NCI-H748 treated with DMSO at 0.1 percent for 48 hours (cell line): ENCODE results near the gene SP7.
A peak's percentile ranks its signal among the peaks of the same experiment; 100 is the strongest.
"Not testable (repeated sequence)": the region's sequence is repeated elsewhere in the genome, so short reads cannot be mapped to it uniquely, and the experiment has no call there.

ENCODE experiments used
- DNase-seq: peaks from one replicate; lab custom pipeline; 2025; lab: John Stamatoyannopoulos, UW

Gene SP7

DNA sequence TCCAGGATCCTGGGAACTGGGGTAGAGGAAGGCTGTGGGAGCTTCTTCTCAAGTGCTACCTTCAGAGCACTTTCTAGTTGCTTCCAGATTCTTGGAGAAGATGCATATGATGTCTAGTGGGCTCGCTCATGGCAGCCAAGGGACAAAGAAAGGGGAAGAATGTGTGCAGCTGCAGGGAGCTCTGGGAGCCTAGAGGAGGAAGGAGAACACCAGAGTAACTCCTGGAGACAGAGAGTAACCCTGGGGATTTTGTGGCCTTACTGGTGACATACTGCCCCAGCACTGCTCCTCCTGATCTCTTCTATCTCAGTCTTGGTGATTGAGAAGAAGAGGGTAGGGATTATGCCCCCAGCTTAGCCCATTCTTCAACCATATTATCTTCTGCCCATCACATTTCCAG, 10.3 kb upstream of the SP7 start:
- no peak for DNase-seq

DNA sequence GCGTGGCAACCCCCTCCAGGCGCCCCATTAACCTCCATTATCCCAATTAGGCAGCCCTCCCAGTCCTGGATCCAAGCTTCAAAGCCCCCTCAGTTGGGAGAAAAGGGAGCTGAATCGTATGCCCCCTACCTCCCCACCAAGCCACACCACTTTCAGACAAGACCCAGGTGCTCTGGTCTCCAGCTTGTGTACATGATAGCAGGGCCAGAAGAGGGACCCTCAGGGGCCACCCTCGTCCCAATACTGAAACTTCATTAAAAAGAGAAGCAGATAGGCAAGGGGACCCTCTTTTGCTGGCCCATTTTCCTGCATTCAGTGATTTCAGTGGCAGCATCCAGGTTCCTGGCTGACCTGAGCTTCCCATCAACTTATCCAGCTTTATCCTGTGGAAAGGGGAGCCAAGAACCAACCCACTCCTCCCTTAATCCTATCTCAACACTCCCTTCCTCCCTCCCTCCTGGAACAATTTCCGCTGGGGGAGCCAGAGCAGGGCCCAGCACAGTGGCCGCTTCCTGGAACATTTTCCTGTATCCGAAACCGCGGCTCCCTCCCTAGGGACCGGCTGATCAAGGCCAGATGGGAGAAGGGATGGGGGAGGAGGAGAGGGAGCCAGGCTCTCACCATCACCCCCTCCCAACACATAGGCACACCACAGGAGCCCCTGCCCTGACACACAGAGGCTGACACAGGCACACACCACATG, 9.5 kb upstream of the SP7 start:
- no peak for DNase-seq

DNA sequence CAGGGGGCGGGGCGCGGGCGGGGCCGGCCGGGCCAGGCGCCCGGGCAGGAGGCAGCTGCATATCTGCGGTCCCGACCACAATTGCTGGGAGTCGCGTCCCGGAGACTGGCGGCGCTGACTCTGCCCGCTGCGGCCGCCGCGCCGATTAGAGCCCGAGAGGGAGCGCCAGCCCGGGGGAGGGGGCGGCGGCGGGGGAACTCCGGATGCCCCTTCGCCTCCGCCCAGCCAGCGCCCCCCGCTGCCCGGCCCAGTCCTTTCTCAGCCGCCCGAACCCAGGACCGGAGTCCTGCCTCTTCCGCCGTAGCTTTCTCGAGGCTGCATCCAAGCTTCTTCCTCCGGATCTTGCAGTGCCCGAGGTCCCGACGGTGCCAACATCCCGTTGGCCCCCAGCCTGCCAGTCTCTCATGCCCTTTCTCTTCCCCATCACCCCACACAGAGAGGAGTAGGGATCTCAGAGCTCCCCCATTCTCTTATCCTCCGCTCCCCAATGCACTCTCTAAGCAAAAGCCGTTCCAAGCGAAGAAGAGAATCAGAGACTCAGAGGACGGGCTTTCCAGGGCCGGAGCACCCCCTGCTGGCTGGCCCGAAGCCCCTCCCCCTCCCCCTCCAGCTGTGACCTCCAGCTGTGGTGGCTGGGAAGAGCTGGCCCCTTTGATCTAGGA, 8.8 kb upstream of the SP7 start:
- DNase-seq: peak; percentile 10

DNA sequence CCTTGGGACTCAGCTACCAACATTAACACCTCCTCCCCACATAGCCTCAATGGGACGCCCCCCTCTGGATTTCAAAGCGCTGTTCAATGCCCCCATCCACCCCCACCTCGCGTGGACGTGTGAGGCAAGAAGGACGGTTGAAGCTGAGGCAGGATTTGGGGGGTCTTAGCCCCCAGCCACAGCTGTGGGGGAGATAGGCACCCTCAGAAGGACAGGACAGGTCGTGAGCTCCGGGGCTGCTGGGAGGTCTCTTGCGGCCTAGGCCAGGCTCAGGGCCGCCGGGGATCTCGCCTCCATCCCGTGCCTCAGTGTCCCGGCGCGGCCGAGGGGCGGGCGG, 8.3 kb upstream of the SP7 start:
- no peak for DNase-seq

DNA sequence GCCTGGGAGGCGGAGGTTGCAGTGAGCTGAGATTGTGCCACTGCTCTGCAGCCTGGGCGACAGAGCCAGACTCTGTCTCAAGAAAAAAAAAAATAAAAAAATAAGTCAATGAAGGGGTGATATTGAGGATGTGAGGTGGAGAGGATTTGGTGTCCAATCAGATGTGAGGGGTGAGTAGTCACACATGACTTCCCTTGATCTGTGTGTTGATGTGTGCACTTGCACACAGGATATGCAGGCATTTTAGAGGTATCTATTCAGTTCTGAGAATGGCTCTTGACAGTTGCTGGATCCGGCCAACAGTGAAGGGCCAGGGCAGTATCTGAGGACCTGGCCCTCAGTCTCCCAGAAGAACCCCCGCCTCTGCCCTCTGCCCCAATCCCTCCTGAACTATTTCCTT, 7.8 kb upstream of the SP7 start:
- DNase-seq: no peak

DNA sequence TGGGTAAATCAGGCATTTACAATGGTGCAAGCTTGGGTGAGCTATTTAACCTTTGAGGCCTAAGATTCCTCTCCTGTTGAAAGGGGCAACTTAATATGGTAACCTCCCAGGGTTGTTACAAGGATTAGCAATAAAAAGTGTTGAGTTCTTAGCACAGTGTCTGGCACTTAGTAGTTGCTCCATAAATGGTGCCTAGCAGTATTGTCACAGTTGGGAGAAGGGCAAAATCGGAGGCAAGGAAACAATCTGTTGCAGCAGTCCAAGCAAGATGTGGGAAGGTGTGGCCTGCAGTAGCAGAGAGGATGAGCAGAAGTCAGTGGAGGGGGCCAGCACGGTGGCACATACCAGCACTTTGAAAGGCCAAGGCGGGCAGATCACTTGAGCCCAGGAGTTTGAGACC, 7.3 kb upstream of the SP7 start:
- DNase-seq: no peak

DNA sequence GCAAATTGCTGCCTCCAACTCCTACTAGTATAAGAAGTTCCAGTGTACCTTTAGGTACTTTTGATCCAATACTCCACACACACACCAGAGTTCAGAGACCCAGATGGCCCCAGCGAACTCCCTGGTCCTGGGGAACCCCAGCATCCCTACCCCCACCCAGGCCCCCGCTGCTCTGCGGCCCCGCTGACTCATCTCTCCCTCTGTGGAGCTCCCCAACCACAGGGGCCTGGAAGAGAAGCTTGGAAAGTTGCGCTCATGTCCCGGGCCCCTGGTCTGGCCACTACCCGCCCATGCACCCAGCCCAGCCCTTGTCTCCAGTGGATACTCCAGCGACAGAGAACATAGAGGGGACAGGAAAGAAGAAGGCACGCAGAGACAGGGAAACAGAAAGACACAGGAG, 4.2 kb upstream of the SP7 start:
- no peak for DNase-seq

DNA sequence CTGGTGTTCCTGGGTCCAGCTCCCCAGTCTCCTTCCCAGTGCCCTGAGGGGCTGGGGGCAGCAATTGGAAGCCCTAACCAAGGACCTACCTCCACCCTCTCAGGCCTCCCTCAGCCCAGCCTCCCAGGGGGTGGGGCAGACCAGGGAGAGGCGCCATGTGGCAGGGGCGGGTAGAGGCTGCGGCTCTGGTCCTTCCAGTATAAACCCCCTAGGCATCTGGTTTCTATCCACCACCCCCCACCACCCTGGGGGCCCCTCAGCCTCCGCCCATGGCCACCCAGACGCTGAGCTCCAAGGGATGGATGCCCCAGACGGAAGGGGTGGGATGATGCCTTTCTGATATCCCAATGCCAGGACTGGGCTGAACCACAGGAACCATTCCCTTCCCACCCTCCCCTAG, 2.8 kb upstream of the SP7 start:
- DNase-seq: no peak

DNA sequence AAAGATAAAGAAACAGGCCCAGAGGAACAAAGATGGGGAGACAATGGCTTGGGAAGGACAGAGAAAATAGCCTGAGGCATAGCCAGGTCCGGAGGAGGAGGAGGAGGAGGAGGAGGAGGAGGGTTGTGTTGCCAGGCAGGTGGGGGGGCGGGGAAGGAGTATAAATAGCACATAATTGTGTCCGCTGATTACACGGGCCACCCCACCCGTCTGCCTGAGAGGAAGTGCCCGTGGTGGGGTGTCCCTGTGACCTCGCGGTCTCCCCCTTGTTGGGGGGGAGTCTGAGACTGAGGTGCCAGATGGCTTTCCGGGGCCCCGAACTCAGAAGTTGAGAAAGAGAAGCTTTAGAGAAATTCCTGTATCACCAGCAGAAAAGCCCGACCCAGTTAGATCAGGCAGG, 1.9 kb upstream of the SP7 start:
- no peak for DNase-seq

DNA sequence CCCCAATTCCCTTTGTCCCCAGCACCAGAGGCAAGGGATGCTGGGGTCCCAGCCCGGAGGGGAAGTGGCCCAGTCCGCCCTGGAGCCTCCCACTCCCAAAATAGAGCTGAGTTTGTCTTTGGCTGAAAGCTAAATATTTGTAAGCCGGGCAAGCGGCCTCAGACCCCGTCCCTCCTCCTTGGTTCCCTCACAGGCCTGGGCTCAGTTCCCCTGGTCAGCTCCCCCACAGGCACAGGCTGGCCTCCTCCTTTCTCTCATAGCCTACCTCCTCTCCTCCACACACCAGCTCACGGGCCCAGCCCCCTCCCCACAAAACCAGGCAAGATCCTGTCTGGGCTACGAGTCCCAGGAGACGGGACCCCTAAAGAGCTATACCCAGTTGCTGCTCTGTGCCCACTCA, 1.3 kb downstream of the SP7 start:
- DNase-seq: no peak

DNA sequence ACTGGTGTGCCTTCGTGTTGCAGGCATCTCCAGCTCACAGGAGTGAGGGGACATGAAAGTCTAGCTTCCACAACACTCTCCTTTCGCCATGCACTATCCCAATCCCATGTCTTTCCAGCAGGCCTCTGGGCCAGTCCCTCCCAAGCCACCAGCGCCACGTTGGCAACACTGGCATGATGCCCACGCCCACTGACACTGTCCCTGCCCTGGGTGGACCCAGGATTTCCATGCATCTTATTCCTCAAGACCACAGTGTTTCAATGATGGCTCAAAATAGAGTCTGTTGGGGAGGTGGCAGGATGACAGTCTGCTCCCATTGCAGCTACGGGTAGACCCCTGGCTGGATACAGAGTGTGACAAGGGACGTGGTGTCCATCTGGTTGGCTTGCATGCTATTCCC, 2.3 kb downstream of the SP7 start:
- DNase-seq: no peak

DNA sequence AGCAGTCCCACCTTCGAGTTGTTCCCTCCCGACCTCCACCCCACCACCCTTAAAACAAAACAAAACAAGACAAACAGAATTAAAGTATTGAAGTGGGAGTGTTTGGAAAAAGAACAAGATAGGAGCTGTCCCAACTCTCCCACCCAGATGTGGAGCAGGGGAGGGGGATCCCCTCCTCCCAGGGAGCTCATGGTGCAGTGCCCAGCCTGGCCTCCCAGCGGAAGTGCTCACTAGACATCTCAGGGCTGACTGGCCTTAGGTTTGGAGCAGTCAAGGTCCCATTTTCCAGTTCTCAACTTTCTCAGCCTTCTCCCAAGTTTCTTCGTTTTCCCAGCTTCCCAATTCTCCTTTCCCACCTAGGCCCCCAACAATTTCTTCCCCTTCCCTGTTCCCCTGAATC, 2.9 kb downstream of the SP7 start:
- DNase-seq: no peak

DNA sequence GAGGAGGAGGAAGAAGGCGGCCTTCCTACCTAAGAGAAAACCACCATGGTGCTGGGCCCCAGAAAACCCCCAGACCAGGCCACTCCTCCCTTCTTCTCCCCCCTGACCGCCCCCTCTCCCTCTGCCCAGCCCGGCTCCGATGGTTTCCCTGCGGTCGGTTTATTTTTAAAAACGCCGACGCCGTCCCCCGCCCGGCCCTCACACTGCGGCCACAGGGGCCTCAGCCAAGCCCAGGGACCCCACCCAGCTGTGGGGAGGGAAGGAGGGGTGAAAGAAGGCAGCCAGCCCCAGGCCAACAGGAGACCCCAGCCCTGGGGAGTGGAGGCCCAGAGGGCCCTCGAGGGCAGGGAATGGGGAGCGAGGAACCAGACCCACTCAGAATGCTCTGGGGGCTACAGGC, 3.4 kb downstream of the SP7 start:
- DNase-seq: no peak

DNA sequence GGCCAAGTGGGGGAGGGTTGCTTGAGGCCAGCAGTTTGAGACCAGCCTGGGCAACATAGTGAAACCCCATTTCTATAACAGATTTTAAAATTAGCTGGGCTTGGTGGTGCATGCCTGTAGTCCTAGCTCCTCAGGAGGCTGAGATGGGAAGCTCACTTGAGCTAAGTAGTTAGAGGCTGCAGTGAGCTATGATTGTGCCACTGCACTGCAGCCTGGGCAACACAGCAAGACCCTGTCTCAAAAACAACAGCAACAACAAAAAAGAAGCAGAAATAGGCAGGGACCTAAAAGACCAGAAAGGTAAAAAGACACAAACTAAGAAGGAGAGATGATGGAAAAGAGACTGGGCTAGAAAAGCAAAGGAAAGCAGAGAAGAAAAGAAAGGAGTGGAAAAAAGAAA, 3.8 kb downstream of the SP7 start:
- DNase-seq: not testable (repeated sequence)

DNA sequence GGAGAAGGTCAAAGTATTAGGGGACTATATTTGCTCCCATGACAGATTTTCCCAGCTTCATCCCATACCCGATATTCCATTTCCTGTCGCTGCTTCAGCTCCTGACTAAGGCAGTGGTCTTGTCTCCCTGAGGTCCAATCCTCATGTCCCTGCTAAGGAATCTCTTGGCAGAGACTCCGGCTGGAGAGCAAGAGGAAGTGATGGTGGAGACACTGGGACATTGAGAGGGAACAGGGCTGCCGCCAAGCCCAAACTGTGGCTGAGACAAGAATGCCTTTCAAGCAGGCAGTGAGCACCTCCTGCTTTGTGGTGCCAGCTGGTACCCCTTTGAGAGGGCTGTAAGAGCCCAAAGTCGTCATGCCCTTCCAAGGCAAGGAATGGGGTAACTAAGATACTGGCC, 5.5 kb downstream of the SP7 start:
- DNase-seq: no peak

DNA sequence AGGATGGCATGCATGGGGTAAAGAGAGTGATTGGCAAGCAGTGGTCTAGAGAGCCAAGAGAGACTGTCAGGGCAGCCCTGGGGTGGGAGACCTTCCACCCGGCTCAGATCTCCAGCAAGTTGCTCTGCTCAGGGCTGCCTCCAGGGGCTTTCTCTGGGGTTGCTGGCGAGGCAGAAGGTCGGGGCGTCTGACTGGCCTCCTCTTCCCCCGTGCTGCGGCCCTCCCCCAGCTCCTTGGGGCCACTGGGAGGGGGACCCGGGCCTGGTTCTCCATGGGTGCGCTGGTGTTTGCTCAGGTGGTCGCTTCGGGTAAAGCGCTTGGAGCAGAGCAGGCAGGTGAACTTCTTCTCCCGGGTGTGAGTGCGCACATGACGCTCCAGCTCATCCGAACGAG, 8.1 kb downstream of the SP7 start:
- DNase-seq: no peak

DNA sequence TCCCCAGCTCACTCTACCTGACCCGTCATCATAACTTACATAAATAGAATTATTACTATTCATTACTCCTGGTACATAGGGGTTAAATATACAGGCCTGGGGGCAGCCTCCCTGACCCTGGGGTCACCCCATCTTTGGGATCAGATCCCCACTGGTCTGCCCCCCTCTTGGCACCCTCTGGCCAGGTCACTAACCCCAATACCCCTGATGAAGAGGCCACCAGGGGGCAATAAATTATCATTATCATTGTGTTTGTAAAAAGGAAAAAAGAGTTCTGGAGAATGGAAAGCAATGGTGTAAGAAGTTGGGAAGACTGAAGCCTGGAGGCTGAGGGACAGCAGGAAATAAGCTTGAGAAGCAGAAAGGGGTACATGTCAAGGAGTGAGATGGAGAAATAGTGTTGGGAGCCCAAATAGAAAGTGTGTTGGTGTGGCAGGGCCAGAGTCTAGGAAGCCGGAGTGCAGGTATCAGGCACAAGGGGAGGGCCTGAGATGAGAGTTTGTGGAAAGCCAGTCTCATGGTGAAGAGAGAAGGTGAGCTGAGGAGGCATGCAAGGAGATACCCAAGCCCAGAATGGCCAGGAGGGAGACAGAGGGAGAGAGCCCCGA, 8.6 kb downstream of the SP7 start:
- no peak for DNase-seq

DNA sequence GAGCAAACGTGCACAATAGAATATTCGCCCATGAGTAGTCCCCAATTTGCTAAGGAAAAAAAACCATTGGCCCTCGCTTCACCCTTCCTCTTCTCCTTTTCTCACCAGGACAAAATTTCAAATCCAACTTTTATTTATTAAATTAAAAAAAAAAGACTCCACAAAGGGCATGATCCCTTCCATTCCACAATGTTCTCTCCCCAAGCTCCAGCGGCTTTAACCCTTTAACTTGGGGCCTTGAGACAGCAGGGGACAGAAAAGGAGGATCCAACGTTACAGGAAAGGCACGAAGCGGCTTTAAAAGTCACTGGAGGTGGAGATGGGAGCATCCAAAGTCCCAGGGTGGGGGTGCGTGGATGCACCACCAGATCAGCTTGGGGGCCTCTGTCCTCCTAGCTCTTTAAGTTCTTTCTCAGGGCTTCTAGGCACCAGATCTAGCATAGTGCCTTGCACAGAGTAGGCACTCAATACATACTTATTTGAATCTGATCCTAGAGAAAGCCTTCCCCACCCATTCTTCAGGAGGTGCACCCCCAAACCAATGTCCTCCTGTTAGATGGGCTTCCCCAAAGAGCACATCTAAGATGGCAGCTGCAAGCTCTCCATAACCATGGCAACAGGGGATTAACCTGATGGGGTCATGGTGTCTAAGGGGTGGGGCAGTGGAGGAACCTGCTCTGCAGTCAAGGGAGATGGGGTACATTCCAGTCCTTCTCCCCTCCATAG, 9.5 kb downstream of the SP7 start:
- no peak for DNase-seq

DNA sequence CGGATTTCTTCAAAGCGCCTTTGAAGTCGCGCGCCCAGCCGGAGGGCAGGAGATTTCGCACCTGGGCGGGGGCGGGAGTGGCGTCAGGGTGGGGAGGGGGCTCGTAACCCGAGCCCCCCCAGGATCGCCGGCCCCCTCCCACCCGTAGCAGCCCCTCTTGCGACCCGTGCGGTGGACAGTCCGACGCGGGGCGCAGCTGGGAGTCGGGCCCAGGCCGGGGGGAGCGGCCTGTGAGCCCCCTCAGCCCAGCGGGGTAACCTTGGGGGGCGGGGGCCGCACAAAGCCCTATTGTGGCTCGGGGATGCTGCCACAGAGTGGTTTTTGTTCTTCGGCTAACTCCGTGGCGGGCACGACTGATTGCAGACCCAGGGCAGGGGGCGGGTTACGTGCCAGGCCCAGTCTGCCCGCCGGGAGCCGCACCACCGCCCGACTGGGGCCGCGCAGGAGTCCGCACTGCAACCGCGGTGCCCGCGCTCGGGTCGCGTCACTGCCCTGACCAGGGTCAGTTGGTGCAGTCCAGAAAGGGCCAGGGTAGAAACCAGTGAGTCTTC, 10.6 kb downstream of the SP7 start:
- peak; percentile 3 for DNase-seq

DNA sequence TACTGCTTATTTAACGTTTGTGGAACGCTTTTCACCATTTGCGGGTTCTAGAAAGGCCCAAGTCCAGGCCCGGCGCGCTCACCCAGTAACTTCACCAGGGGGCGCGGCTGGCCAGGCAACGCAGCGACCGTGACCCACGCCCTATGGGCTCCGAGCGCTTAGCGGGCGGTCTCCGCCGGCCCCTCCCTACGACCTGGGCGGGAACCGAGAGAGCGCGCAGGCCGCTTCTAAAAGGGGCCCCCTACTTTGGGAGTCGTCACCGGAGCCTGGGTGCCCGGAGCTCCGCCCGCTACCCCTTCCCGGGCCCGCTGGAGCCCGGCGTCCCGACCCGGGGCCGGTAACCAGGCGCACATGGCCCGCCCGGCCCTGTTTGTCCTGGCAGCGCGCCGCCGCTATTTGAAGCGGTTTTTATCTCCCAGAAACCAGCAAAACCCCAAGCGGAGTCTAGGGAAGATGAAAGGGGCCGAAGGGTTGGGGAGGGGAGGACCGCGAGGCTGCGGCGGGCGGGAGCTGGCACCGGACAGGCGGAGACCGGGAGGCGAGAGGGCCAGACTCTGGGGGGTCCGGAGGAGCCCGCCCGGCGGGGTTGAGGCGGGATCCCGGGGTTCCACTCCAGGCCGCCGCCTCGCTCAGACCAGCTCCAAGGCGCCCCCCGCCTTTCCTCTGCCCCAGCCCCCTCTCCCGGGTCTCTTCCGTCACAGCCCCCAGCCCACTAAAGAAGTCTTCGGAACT, 11.2 kb downstream of the SP7 start:
- DNase-seq: peak; percentile 64

DNA sequence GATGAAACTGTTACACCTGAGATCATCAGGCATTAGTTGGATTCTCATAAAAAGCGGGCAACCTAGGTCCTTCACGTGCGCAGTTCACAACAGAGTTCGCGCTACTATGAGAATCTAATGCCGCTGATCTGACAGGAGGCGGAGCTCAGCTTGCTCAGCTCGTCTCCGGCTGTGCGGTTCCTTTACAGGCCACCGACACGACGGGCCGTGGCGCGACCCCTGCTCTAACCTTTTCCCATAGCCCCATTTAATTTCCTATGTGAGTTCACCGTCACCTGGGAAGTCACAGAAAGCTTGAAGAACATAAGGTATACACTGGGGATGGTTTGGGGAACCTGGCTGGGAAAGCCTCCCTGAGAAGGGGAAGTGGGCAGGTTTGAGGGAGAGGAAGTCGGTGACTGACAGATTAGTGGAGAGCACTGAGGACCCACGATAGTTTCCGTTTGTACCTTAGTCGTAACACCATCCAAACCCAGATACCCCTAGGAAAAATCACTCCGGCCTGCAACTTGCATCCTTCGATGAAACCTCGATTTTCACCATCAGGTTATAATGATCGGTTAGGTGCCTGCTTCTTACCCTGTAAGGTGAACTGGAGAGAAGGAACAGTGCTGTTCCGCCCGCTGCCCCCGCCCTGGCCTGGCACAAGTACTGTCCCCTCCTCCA, 11.9 kb downstream of the SP7 start:
- no peak for DNase-seq
